Naive thymus-derived CD4-positive, alpha-beta T cell (primary cell): Measurements from ENCODE around the gene CTBP2. TPM values are rescaled to one million over a fixed set of nuclear protein-coding genes. Genes with fewer than 3 reads are reported as not detected.

Source experiments
- ATAC-seq: fragments of 150-1000 bp; cut with Tn5 transposase; 2 replicates; pipeline ENCODE4 v1.10.0; 2021; ENCODE audit warnings: mild to moderate bottlenecking, moderate library complexity
- CTCF ChIA-PET: fragments of 350-600 bp; sonication (Branson Sonifier 250); formaldehyde crosslinking; loops from one replicate; lab custom pipeline; 2021; ENCODE audit warnings: antibody characterized with exemption; lab: Charles Lee
- POLR2A ChIA-PET: fragments of 350-600 bp; sonication (Branson Sonifier 250); formaldehyde crosslinking; loops from one replicate; lab custom pipeline; 2021; ENCODE audit warnings: antibody characterized with exemption, inconsistent platforms; lab: Charles Lee
- DNase-seq, 9 donors: peaks; one replicate each; pipeline versions ENCODE4 v3.0.0 to v3.0.0-alpha.2; 2020 to 2022; ENCODE audit warnings: mixed read lengths in 1 of 9
- H3K27ac ChIP-seq: one replicate; pipeline ENCODE4 v1.7.0; 2013; ENCODE audit warnings: mild to moderate bottlenecking, low read depth, low read length, moderate library complexity
- H3K27me3 ChIP-seq, 2 donors: one replicate each; pipeline ENCODE4 v1.7.0; 2013; ENCODE audit warnings: low read length in 2 of 2, mild to moderate bottlenecking in 2 of 2, moderate library complexity in 2 of 2; ENCODE audit not compliant: control insufficient read depth in 2 of 2, insufficient read depth in 2 of 2
- H3K36me3 ChIP-seq, 3 experiments: 1 replicate in 2 of 3; 2 replicates in 1 of 3; pipeline ENCODE4 v1.7.0; 2013; ENCODE audit warnings: low read length in 3 of 3, mild to moderate bottlenecking in 3 of 3, moderate library complexity in 1 of 3; ENCODE audit not compliant: insufficient read depth in 3 of 3, control insufficient read depth in 2 of 3
- H3K4me1 ChIP-seq, 2 donors: one replicate each; pipeline ENCODE4 v1.7.0; 2013; ENCODE audit warnings: low read length in 2 of 2, mild to moderate bottlenecking in 2 of 2, moderate library complexity in 1 of 2; ENCODE audit not compliant: control insufficient read depth in 2 of 2, insufficient read depth in 2 of 2
- H3K4me3 ChIP-seq: 2 replicates; pipeline ENCODE4 v1.7.0; 2013; ENCODE audit warnings: mild to moderate bottlenecking, low read length
- H3K9me3 ChIP-seq, 3 experiments: 1 replicate in 2 of 3; 2 replicates in 1 of 3; pipeline ENCODE4 v1.7.0; 2013; ENCODE audit warnings: low read length in 3 of 3; ENCODE audit not compliant: control insufficient read depth in 2 of 3
- H3K27ac Mint-ChIP-seq, 9 donors: one replicate each; pipeline ENCODE4 v1.8.0; 2020 to 2022; ENCODE audit warnings: mixed read lengths in 9 of 9, mild to moderate bottlenecking in 8 of 9, moderate library complexity in 5 of 9, inconsistent platforms in 2 of 9
- H3K27me3 Mint-ChIP-seq, 5 donors: one replicate each; pipeline ENCODE4 v1.8.0; 2021 to 2022; ENCODE audit warnings: mixed read lengths in 5 of 5, mild to moderate bottlenecking in 1 of 5
- H3K36me3 Mint-ChIP-seq, 5 donors: one replicate each; pipeline ENCODE4 v1.8.0; 2020 to 2022; ENCODE audit warnings: mixed read lengths in 5 of 5, mild to moderate bottlenecking in 3 of 5, inconsistent platforms in 1 of 5
- H3K4me1 Mint-ChIP-seq, 7 donors: one replicate each; pipeline ENCODE4 v1.8.0; 2020 to 2022; ENCODE audit warnings: mixed read lengths in 7 of 7, mild to moderate bottlenecking in 3 of 7, inconsistent platforms in 1 of 7
- H3K4me3 Mint-ChIP-seq, 10 donors: one replicate each; pipeline ENCODE4 v1.8.0; 2020 to 2022; ENCODE audit warnings: mild to moderate bottlenecking in 10 of 10, mixed read lengths in 10 of 10, moderate library complexity in 6 of 10, inconsistent platforms in 2 of 10
- H3K9me3 Mint-ChIP-seq, 11 donors: one replicate each; pipeline ENCODE4 v1.8.0; 2020 to 2022; ENCODE audit warnings: mixed read lengths in 11 of 11, mild to moderate bottlenecking in 4 of 11, inconsistent platforms in 1 of 11, moderate library complexity in 1 of 11
- intact Hi-C, 2 donors: fragments of 100-400 bp; cut with micrococcal nuclease; formaldehyde crosslinking; loops; one replicate each; pipeline ENCODE4 v1.15.1; 2023
- polyA plus RNA-seq, 2 donors: library from polyadenylated mRNA; unstranded; fragments of 300-500 nt; fragmentation: Illumina TruSeq; gene quantifications; one replicate each; pipeline ENCODE4 v1.2.3, GENCODE V29; 2021
- total RNA-seq, 6 experiments: library from RNA in 5 of 6; stranded (reverse) in 5 of 6; gene quantifications; 1 replicate in 5 of 6; 2 replicates in 1 of 6; pipeline ENCODE4 v1.2.3 and lab custom pipeline; 2021 to 2026

CTBP2 gene
- total and polyA plus RNA-seq, 7 experiments from 2014 or later: 0.05 to 39.5 (median 1.7) TPM; not detected in 1

GRCh38 chr10:125203186-125203800 lies 42.9 kb upstream of the CTBP2 start:
- ChIA-PET POLR2A (no interaction called here), CTCF (interaction anchor here (0.7 kb wide), 1 partner anchor 53 kb away, joined by 3 read pairs; no protein-coding TSS in a partner anchor)
- Mint-ChIP-seq H3K9me3 (peaks cover 0 to 3% (median 0%) of the 10 kb centered on the region in 11 donors), H3K36me3 (peaks cover 0 to 4% (median 0%) of the 10 kb centered on the region in 5 donors), H3K4me1 (no peaks in the 10 kb centered on the region), H3K27me3 (peaks cover 0 to 17% (median 7%) of the 10 kb centered on the region in 5 donors), H3K27ac (no peak overlapping the region), H3K4me3 (no peak overlapping the region)
- ATAC-seq (no peak), DNase-seq (no peak)
- intact Hi-C loops: no loop called here
- Histone ChIP-seq H3K9me3 (no peaks in the 10 kb centered on the region), H3K27ac (no peak overlapping the region), H3K4me1 (no peaks in the 10 kb centered on the region), H3K36me3 (no peaks in the 10 kb centered on the region), H3K4me3 (no peak overlapping the region), H3K27me3 (no peaks in the 10 kb centered on the region)

- ChIA-PET POLR2A (interaction anchor here (0.7 kb wide), 1 partner anchor 350 kb away, joined by 3 read pairs; no protein-coding TSS in a partner anchor), CTCF (no interaction called here)
- Histone ChIP-seq H3K36me3 (no peaks in the 10 kb centered on the region), H3K27ac (no peak overlapping the region), H3K4me1 (no peaks in the 10 kb centered on the region), H3K27me3 (no peaks in the 10 kb centered on the region), H3K9me3 (no peaks in the 10 kb centered on the region), H3K4me3 (no peak overlapping the region)
- H3K27ac Mint-ChIP-seq: no peak overlapping the region
- no peaks in the 10 kb centered on the region for H3K4me1 Mint-ChIP-seq
- intact Hi-C loops: no loop called here
- H3K36me3 Mint-ChIP-seq: peaks cover 0 to 4% (median 0%) of the 10 kb centered on the region in 5 donors
- ATAC-seq (no peak), DNase-seq (no peak)
- peaks cover 0 to 3% (median 0%) of the 10 kb centered on the region in 11 donors for H3K9me3 Mint-ChIP-seq
- H3K27me3 Mint-ChIP-seq: peaks cover 0 to 13% (median 6%) of the 10 kb centered on the region in 5 donors
- no peak overlapping the region for H3K4me3 Mint-ChIP-seq
Measured at GRCh38 chr10:125201791-125202622, 41.6 kb upstream of the CTBP2 start.

GRCh38 chr10:125201108-125201524 lies 40.8 kb upstream of the CTBP2 start:
- POLR2A ChIA-PET: no interaction called here
- no peak for DNase-seq
- H3K36me3 Mint-ChIP-seq: peaks cover 0 to 4% (median 0%) of the 10 kb centered on the region in 5 donors
- Histone ChIP-seq H3K36me3 (no peaks in the 10 kb centered on the region), H3K9me3 (no peaks in the 10 kb centered on the region), H3K27me3 (no peaks in the 10 kb centered on the region), H3K27ac (no peak overlapping the region), H3K4me1 (no peaks in the 10 kb centered on the region), H3K4me3 (no peak overlapping the region)
- no peak overlapping the region for H3K4me3 Mint-ChIP-seq
- H3K27me3 Mint-ChIP-seq: peaks cover 0 to 13% (median 6%) of the 10 kb centered on the region in 5 donors
- no peaks in the 10 kb centered on the region for H3K4me1 Mint-ChIP-seq
- H3K27ac Mint-ChIP-seq: no peak overlapping the region
- intact Hi-C loops: no loop called here
- peaks cover 0 to 3% (median 0%) of the 10 kb centered on the region in 11 donors for H3K9me3 Mint-ChIP-seq
- CTCF ChIA-PET: no interaction called here
- no peak for ATAC-seq

DNA sequence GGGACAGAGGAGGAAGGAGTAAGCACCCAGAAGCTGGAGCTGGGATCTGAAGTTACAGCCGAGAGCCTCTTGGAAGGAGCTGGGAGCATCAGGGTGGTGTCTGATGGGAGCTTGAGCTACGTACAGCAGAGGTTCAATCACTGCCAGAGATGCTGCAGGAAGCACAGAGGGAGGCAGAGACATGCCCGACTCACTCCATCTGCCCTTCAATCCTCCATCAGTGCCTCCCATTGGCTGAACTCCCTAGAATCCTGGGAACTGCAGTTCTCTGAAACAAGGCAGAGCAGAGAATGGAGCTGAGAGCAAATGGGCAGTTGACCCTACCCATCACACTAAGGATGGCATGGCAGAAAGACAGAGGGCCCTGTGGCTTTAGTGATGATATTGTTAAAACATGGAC lies 40.0 kb upstream of the CTBP2 start:
- Mint-ChIP-seq H3K36me3 (peaks cover 0 to 4% (median 0%) of the 10 kb centered on the region in 5 donors), H3K27ac (no peak overlapping the region), H3K9me3 (peaks cover 0 to 3% (median 0%) of the 10 kb centered on the region in 11 donors), H3K4me3 (no peak overlapping the region), H3K4me1 (no peaks in the 10 kb centered on the region), H3K27me3 (peaks cover 0 to 13% (median 6%) of the 10 kb centered on the region in 5 donors)
- Histone ChIP-seq H3K27ac (no peak overlapping the region), H3K27me3 (no peaks in the 10 kb centered on the region), H3K4me1 (no peaks in the 10 kb centered on the region), H3K36me3 (no peaks in the 10 kb centered on the region), H3K9me3 (no peaks in the 10 kb centered on the region), H3K4me3 (no peak overlapping the region)
- POLR2A ChIA-PET: no interaction called here
- CTCF ChIA-PET: no interaction called here
- intact Hi-C loops: no loop called here
- DNase-seq: no peak
- no peak for ATAC-seq

GRCh38 chr10:125199270-125199669 lies 38.9 kb upstream of the CTBP2 start:
- no peak overlapping the region for H3K4me3 Mint-ChIP-seq
- intact Hi-C loops: no loop called here

DNA sequence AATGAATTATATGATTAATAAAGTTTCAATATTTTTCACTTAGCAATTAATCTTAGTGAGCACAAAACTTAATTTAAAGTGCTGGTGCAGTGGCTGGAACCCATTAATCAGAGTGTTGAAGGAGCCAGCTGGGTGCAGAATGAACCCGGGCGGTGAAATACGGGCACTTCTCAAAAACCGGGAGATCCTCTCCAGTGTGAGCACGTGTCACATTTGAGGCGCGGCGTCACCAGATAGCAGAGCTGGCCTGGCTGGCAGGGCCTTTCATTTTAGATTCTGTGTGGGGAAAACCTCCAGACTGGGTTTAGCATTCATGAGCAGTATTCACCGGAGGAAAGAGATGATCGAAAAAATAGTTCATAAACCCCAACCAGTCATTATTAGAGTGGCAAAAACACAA lies 34.5 kb upstream of the CTBP2 start:
- peaks cover 0 to 4% (median 0%) of the 10 kb centered on the region in 5 donors for H3K36me3 Mint-ChIP-seq
- CTCF ChIA-PET: no interaction called here
- H3K9me3 Mint-ChIP-seq: peaks cover 0 to 6% (median 0%) of the 10 kb centered on the region in 11 donors
- no peaks in the 10 kb centered on the region for H3K4me1 ChIP-seq
- no peaks in the 10 kb centered on the region for H3K4me1 Mint-ChIP-seq
- ATAC-seq (no peak), DNase-seq (no peak)
- no peak overlapping the region for H3K27ac ChIP-seq
- H3K27me3 Mint-ChIP-seq: peaks cover 0 to 10% (median 5%) of the 10 kb centered on the region in 5 donors
- intact Hi-C loops: no loop called here
- H3K36me3 ChIP-seq: no peaks in the 10 kb centered on the region
- no peak overlapping the region for H3K4me3 Mint-ChIP-seq
- no peaks in the 10 kb centered on the region for H3K27me3 ChIP-seq
- no peak overlapping the region for H3K4me3 ChIP-seq
- no peak overlapping the region for H3K27ac Mint-ChIP-seq
- POLR2A ChIA-PET: no interaction called here
- H3K9me3 ChIP-seq: no peaks in the 10 kb centered on the region

More at GRCh38 chr10:125199270-125199669, 38.9 kb upstream of the CTBP2 start:
- Histone ChIP-seq H3K4me3 (no peak overlapping the region), H3K27me3 (no peaks in the 10 kb centered on the region), H3K4me1 (no peaks in the 10 kb centered on the region), H3K9me3 (no peaks in the 10 kb centered on the region), H3K27ac (no peak overlapping the region), H3K36me3 (no peaks in the 10 kb centered on the region)
- Mint-ChIP-seq H3K4me1 (no peaks in the 10 kb centered on the region), H3K9me3 (peaks cover 0 to 3% (median 0%) of the 10 kb centered on the region in 11 donors), H3K27me3 (peaks cover 0 to 13% (median 6%) of the 10 kb centered on the region in 5 donors), H3K27ac (no peak overlapping the region), H3K36me3 (peaks cover 0 to 4% (median 0%) of the 10 kb centered on the region in 5 donors)
- ChIA-PET CTCF (no interaction called here), POLR2A (no interaction called here)
- no peak for ATAC-seq
- no peak for DNase-seq
